Effector memory CD8-positive, alpha-beta T cell (primary cell): ENCODE results near the gene CYP2A6.
A peak's percentile ranks its signal among the peaks of the same experiment; 100 is the strongest.
"Not testable (repeated sequence)": the region's sequence is repeated elsewhere in the genome, so short reads cannot be mapped to it uniquely, and the experiment has no call there.

ENCODE experiments used
- ATAC-seq: fragments of 150-1000 bp; cut with Tn5 transposase; replicated peaks from 2 replicates; pipeline ENCODE4 v1.10.0; 2021; ENCODE audit warnings: mild to moderate bottlenecking, moderate library complexity
- DNase-seq, 3 experiments: peaks; one replicate each; pipeline ENCODE4 v3.0.0; 2021
- H3K27ac Mint-ChIP-seq, 2 donors: one replicate each; pipeline ENCODE4 v1.8.0; 2022; ENCODE audit warnings: mild to moderate bottlenecking in 2 of 2, mixed read lengths in 2 of 2, moderate library complexity in 2 of 2
- H3K27me3 Mint-ChIP-seq, 2 donors: one replicate each; pipeline ENCODE4 v1.8.0; 2022; ENCODE audit warnings: mixed read lengths in 2 of 2
- H3K36me3 Mint-ChIP-seq: one replicate; pipeline ENCODE4 v1.8.0; 2022; ENCODE audit warnings: mild to moderate bottlenecking, moderate library complexity, mixed read lengths; ENCODE audit not compliant: insufficient read depth
- H3K4me1 Mint-ChIP-seq, 2 donors: one replicate each; pipeline ENCODE4 v1.8.0; 2022; ENCODE audit warnings: low read depth in 2 of 2, mixed read lengths in 2 of 2
- H3K4me3 Mint-ChIP-seq, 2 donors: one replicate each; pipeline ENCODE4 v1.8.0; 2022; ENCODE audit warnings: mild to moderate bottlenecking in 2 of 2, mixed read lengths in 2 of 2, moderate library complexity in 2 of 2
- H3K9me3 Mint-ChIP-seq, 2 donors: one replicate each; pipeline ENCODE4 v1.8.0; 2022; ENCODE audit warnings: mixed read lengths in 2 of 2

The CYP2A6 gene

GRCh38 chr19:40822704-40823553 is 27.3 kb downstream of the CYP2A6 start:
- peak overlapping the region; percentile 94 to 95 for H3K27ac Mint-ChIP-seq

GRCh38 chr19:40822161-40822560 is 28.1 kb downstream of the CYP2A6 start:
- peaks cover 14% of the 10 kb centered on the region for H3K36me3 Mint-ChIP-seq
- peaks cover 43 to 47% of the 10 kb centered on the region in 2 donors for H3K4me1 Mint-ChIP-seq
- H3K27me3 Mint-ChIP-seq = no peaks in the 10 kb centered on the region
- H3K9me3 Mint-ChIP-seq = no peaks in the 10 kb centered on the region
- no peak overlapping the region for H3K4me3 Mint-ChIP-seq
- peak overlapping the region in 1 of 2 donors; percentile 49 for H3K27ac Mint-ChIP-seq
- DNase-seq (no peak), ATAC-seq (no peak)

More at GRCh38 chr19:40822704-40823553, 27.3 kb downstream of the CYP2A6 start:
- not testable (repeated sequence) for ATAC-seq, H3K27me3 Mint-ChIP-seq, H3K9me3 Mint-ChIP-seq, DNase-seq, H3K4me3 Mint-ChIP-seq
- Mint-ChIP-seq H3K36me3 (peaks cover 18% of the 10 kb centered on the region), H3K4me1 (peaks cover 46 to 47% of the 10 kb centered on the region in 2 donors)

- H3K4me3 Mint-ChIP-seq = peak overlapping the region; percentile 80 to 83
- DNase-seq = peak; percentile 68 to 72 (median 68)
- H3K27ac Mint-ChIP-seq = peak overlapping the region; percentile 89 to 95
- peaks cover 14% of the 10 kb centered on the region for H3K36me3 Mint-ChIP-seq
- not testable (repeated sequence) for H3K9me3 Mint-ChIP-seq, H3K27me3 Mint-ChIP-seq
- peak; percentile 36 for ATAC-seq
- H3K4me1 Mint-ChIP-seq = peaks cover 22 to 30% of the 10 kb centered on the region in 2 donors
Measured at GRCh38 chr19:40819479-40820234, 30.6 kb downstream of the CYP2A6 start.

GRCh38 chr19:40818480-40819399 is 31.5 kb downstream of the CYP2A6 start:
- DNase-seq = peak; percentile 74 to 79 (median 75)
- peak overlapping the region; percentile 89 to 95 for H3K27ac Mint-ChIP-seq
- H3K4me3 Mint-ChIP-seq = peak overlapping the region; percentile 80 to 83

GRCh38 chr19:40815223-40815622 is 35.0 kb downstream of the CYP2A6 start:
- H3K4me1 Mint-ChIP-seq = peaks cover 46 to 49% of the 10 kb centered on the region in 2 donors
- DNase-seq (no peak), ATAC-seq (no peak)
- peaks cover 37% of the 10 kb centered on the region for H3K36me3 Mint-ChIP-seq
- H3K4me3 Mint-ChIP-seq = no peak overlapping the region
- peak overlapping the region; percentile 7 to 87 for H3K27ac Mint-ChIP-seq
- H3K27me3 Mint-ChIP-seq = no peaks in the 10 kb centered on the region
- H3K9me3 Mint-ChIP-seq = no peaks in the 10 kb centered on the region

More at GRCh38 chr19:40818480-40819399, 31.5 kb downstream of the CYP2A6 start:
- peaks cover 17% of the 10 kb centered on the region for H3K36me3 Mint-ChIP-seq
- H3K27me3 Mint-ChIP-seq, H3K9me3 Mint-ChIP-seq: not testable (repeated sequence)
- H3K4me1 Mint-ChIP-seq = peaks cover 23 to 30% of the 10 kb centered on the region in 2 donors
- peak; percentile 93 for ATAC-seq

- Mint-ChIP-seq H3K36me3 (peaks cover 46% of the 10 kb centered on the region), H3K27ac (peak overlapping the region; percentile 69 to 100), H3K4me3 (peak overlapping the region in 1 of 2 donors; percentile 89), H3K4me1 (peaks cover 37 to 40% of the 10 kb centered on the region in 2 donors), H3K9me3 (no peaks in the 10 kb centered on the region), H3K27me3 (no peaks in the 10 kb centered on the region)
- ATAC-seq = no peak
- DNase-seq = no peak
Measured at GRCh38 chr19:40813182-40813581, 37.1 kb downstream of the CYP2A6 start.

GRCh38 chr19:40812571-40812970 is 37.7 kb downstream of the CYP2A6 start:
- Mint-ChIP-seq H3K27ac (peak overlapping the region; percentile 69 to 100), H3K4me3 (peak overlapping the region; percentile 89 to 90), H3K4me1 (peaks cover 40 to 42% of the 10 kb centered on the region in 2 donors), H3K36me3 (peaks cover 51% of the 10 kb centered on the region)
- DNase-seq, H3K9me3 Mint-ChIP-seq, H3K27me3 Mint-ChIP-seq, ATAC-seq: not testable (repeated sequence)

- H3K36me3 Mint-ChIP-seq = peaks cover 58% of the 10 kb centered on the region
- H3K27ac Mint-ChIP-seq = peak overlapping the region; percentile 69 to 100
- H3K9me3 Mint-ChIP-seq = no peaks in the 10 kb centered on the region
- peak overlapping the region; percentile 89 to 90 for H3K4me3 Mint-ChIP-seq
- peaks cover 48 to 50% of the 10 kb centered on the region in 2 donors for H3K4me1 Mint-ChIP-seq
- DNase-seq = no peak
- no peaks in the 10 kb centered on the region for H3K27me3 Mint-ChIP-seq
- no peak for ATAC-seq
Measured at GRCh38 chr19:40811478-40812341, 38.5 kb downstream of the CYP2A6 start.

- H3K27me3 Mint-ChIP-seq, H3K9me3 Mint-ChIP-seq: not testable (repeated sequence)
- DNase-seq = peak in 2 of 3 experiments; percentile 39 to 40
- peaks cover 62% of the 10 kb centered on the region for H3K36me3 Mint-ChIP-seq
- peak overlapping the region; percentile 89 to 90 for H3K4me3 Mint-ChIP-seq
- H3K27ac Mint-ChIP-seq = peak overlapping the region; percentile 69 to 100
- ATAC-seq = peak; percentile 61
- H3K4me1 Mint-ChIP-seq = peaks cover 54 to 58% of the 10 kb centered on the region in 2 donors
Measured at GRCh38 chr19:40810649-40811408, 39.4 kb downstream of the CYP2A6 start.

- H3K4me1 Mint-ChIP-seq = peaks cover 57 to 65% of the 10 kb centered on the region in 2 donors
- H3K9me3 Mint-ChIP-seq = no peaks in the 10 kb centered on the region
- H3K27me3 Mint-ChIP-seq = no peaks in the 10 kb centered on the region
- H3K36me3 Mint-ChIP-seq = peaks cover 66% of the 10 kb centered on the region
- no peak for DNase-seq
- no peak for ATAC-seq
- peak overlapping the region; percentile 28 to 100 for H3K27ac Mint-ChIP-seq
- peak overlapping the region; percentile 89 to 90 for H3K4me3 Mint-ChIP-seq
Measured at GRCh38 chr19:40810160-40810559, 40.1 kb downstream of the CYP2A6 start.

GRCh38 chr19:40809358-40810086 is 40.7 kb downstream of the CYP2A6 start:
- Mint-ChIP-seq H3K27me3 (no peaks in the 10 kb centered on the region), H3K36me3 (peaks cover 68% of the 10 kb centered on the region), H3K4me1 (peaks cover 63 to 71% of the 10 kb centered on the region in 2 donors), H3K4me3 (peak overlapping the region; percentile 89 to 90), H3K27ac (peak overlapping the region; percentile 28 to 100), H3K9me3 (no peaks in the 10 kb centered on the region)
- DNase-seq (no peak), ATAC-seq (no peak)
